ENCODE data around the gene FMN1.
A peak's percentile ranks its signal among the peaks of the same experiment; 100 is the strongest.

GRCh38 chr15:32991619-32992111, 202.8 kb downstream of the FMN1 start:
- TF ChIP-seq POLR2AphosphoS5 (IDR thresholded peaks at IDR 0.05) (peak in 1 of 4 donors; percentile 49), POLR2A (IDR thresholded peaks at IDR 0.05) (no peak), EP300 (IDR thresholded peaks at IDR 0.05) (no peak)
- TF ChIP-seq, protein P1, sequence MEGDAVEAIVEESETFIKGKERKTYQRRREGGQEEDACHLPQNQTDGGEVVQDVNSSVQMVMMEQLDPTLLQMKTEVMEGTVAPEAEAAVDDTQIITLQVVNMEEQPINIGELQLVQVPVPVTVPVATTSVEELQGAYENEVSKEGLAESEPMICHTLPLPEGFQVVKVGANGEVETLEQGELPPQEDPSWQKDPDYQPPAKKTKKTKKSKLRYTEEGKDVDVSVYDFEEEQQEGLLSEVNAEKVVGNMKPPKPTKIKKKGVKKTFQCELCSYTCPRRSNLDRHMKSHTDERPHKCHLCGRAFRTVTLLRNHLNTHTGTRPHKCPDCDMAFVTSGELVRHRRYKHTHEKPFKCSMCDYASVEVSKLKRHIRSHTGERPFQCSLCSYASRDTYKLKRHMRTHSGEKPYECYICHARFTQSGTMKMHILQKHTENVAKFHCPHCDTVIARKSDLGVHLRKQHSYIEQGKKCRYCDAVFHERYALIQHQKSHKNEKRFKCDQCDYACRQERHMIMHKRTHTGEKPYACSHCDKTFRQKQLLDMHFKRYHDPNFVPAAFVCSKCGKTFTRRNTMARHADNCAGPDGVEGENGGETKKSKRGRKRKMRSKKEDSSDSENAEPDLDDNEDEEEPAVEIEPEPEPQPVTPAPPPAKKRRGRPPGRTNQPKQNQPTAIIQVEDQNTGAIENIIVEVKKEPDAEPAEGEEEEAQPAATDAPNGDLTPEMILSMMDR (IDR thresholded peaks at IDR 0.05): no peak
